GM19372 (cell line): ENCODE measurements around the gene PPFIA3.
A peak's percentile ranks its signal among the peaks of the same experiment; 100 is the strongest.
"Not testable (repeated sequence)": the region's sequence is repeated elsewhere in the genome, so short reads cannot be mapped to it uniquely, and the experiment has no call there.

Source experiments
- ATAC-seq: cut with Tn5 transposase; IDR thresholded peaks from one replicate; pipeline ENCODE4 v1.9.1; 2021; ENCODE audit warnings: mild to moderate bottlenecking, low read depth, moderate library complexity; ENCODE audit not compliant: unreplicated experiment

The PPFIA3 gene

DNA sequence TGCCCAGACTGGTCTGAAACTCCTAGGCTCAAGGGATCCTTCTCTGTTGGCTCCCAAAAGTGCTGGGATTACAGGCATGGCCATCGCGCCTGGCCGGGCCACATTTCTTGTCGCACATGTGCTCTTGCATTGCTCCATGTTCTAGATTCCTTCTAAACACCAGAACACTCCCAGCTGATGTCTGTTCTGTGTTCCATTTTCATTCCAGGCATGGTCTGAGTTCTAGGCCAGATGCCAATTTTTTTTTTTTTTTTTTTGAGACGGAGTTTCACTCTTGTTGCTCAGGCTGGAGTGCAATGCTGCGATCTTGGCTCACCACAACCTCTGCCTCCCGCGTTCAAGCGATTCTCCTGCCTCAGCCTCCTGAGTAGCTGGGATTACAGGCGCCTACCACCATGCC lies 2.5 kb downstream of the PPFIA3 start:
- ATAC-seq: not testable (repeated sequence)

DNA sequence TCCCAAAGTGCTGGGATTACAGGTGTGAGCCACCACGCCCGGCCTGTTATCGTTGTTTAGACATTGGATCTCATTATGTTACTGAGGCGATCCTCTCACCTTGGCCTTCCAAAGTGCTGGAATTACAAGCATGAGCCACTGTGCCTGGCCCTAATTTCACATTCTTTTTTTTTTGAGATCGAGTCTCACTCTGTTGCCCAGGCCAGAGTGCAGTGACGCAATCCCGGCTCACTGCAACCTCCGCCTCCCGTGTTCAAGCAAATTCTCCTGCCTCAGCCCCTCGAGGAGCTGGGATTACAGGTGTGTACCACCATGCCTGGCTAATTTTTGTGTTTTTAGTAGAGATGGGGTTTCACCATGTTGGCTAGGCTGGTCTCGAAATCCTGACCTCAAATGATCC lies 3.9 kb downstream of the PPFIA3 start:
- ATAC-seq: not testable (repeated sequence)

DNA sequence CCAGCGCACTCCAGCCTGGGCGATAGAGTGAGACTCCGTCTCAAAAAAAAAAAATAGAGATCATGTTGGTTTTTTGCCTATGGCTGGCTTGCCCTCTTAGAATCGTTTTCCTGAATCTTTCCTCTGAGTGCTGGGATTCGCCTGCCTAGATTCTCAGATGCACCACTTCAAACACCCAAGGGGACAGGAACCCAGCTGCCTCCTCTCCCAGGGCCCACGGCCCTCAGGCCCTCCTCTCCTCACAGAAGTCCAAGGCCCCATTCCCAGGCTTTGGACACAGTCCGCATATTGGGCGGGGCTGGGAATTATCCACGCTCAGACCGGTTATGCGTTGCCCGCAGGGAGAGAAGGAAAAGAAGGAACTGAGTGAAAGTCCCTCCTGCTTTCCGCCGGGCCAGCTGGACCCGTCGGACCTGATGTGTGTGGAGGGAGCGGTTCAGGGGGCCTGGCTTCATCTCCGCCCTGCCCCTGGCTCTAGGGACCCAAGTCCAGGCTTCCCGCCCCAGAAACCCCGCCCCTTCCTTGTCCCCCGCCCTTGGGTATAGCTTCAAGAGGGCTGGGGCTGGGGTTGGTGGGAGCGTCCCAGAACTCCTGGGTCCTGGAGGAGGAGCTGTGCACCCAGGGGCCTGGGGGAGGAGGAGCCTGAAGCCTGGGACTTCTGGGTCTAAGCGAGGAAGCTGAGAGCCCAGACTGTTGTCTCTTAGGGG lies 5.8 kb downstream of the PPFIA3 start:
- no peak for ATAC-seq

DNA sequence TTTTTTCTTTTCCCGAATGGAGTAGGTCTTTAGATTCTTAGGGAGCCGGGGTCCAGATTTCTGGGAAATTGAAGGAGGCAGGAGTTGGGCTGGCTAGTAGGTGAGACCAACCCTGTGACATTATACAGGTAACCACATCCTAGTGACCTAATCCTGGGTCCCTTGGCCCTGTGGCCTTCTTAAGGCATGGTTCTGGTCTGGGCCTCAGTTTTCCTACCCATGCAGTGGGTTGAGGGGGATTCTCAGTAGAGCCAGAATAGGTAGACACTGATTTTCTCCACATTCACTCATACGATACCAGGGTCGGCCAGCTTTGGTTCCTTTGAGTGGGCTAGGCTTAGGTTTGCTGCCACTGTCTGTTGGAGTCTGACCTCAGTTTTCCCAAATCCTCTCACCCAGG lies 7.2 kb downstream of the PPFIA3 start:
- ATAC-seq: no peak

DNA sequence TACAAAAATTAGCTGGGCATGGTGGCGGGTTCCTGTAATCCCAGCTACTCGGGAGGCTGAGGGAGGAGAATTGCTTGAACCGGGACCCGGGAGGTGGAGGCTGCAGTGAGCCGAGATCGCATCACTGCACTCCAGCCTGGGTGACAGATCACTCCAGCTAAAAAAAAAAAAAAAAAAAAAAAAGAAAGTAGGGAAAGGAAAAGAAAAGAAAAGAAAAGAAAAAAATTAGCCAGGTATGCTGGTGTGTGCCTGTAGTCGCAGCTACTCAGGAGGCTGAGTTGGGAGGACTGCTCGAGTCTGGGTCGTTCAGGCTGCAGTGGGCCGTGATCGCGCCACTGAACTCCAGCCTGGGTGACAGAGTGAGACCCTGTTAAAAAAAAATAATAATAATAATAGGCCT lies 7.9 kb downstream of the PPFIA3 start:
- ATAC-seq: not testable (repeated sequence)

DNA sequence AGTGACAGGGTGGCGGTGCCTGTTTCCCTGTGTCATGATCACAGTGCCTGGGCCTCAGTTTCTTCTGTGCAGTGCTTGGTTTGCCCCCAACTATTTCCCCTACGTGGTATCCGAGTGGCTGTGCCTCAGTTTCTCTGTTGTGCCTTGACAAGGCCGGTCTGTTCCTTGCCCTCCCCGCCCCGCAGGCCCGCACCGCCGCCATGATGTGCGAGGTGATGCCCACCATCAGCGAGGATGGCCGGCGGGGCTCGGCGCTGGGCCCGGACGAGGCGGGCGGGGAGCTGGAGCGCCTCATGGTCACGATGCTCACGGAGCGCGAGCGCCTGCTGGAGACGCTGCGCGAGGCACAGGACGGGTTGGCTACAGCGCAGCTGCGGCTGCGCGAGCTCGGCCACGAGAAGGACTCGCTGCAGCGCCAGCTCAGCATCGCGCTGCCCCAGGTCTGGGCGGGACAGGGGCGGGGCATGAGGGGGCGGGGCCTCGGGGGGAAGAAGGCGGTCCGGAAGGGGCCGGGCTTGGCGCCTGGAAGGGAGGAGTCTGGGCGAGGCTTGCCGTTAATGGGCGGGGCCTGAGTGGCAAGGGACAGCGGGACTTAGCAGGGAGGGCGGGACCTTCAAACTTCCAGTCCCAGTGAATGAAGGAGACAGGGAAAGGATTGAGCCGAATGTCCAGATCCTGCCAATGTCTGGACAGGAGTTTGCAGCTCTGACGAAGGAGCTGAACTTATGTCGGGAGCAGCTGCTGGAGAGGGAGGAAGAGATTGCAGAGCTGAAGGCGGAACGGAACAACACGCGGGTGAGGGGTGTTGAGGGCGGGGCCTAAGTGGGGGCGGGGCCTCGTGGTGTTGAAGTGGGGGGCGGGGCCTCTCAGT lies 8.6 kb downstream of the PPFIA3 start:
- ATAC-seq: peak; percentile 86

DNA sequence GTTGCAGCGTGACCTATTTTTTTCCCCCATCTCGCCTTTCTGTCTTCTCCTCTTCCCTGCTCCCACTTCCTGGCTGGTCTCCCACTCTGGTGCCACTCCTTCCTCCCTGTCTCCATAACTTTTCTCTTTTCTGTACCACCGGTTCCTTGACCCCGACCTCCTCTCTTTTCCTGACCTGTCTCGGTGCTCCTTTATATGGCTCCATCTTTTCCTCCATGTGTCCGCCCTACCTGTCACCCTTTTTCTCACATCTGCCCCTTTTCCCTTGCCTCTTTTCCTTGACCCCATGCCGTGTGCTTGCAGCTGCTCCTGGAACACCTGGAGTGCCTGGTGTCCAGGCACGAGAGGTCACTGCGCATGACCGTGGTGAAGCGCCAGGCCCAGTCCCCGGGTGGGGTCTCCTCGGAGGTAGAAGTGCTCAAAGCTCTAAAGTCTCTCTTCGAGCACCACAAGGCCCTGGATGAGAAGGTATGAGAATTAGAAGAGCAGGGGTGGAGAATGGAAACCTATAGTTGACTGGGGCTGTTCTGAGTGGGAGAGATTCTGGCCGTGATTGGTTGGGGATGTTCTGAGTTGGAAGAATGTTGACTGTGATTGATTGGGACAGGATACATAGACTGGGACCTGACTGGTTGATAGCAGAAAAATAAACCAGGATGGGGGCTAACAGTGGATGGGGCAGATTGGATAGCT lies 9.3 kb downstream of the PPFIA3 start:
- no peak for ATAC-seq

DNA sequence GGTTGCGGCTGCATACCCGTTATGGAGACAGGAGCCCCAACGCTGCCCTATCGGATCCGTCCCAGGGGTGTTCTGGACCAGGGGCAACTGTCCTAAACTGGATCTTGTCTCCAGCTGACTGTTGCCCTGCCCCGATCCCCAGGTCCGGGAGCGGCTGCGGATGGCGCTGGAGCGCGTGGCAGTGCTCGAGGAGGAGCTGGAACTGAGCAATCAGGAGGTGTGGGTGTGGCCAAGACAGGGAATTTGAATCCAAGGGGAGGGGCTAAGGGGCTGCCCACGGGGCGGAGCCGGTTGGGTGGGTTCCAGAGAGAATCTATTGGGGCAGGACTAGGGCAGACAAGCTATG lies 9.9 kb downstream of the PPFIA3 start:
- no peak for ATAC-seq

DNA sequence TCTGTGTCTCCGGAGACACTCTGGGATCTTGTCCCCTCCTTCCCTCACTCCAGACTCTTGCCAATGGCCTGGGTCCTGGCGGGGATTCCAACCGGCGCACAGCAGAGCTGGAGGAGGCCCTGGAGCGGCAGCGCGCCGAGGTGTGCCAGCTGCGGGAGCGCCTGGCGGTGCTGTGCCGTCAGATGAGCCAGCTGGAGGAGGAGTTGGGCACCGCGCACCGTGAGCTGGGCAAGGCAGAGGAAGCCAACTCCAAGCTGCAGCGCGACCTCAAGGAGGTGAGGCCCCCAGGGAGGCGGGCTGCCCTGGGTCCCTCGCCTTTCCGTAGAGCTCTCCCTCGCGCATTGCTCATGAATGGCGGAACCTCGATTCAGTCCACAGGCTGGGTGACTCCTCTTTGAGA lies 11.0 kb downstream of the PPFIA3 start:
- ATAC-seq: no peak

DNA sequence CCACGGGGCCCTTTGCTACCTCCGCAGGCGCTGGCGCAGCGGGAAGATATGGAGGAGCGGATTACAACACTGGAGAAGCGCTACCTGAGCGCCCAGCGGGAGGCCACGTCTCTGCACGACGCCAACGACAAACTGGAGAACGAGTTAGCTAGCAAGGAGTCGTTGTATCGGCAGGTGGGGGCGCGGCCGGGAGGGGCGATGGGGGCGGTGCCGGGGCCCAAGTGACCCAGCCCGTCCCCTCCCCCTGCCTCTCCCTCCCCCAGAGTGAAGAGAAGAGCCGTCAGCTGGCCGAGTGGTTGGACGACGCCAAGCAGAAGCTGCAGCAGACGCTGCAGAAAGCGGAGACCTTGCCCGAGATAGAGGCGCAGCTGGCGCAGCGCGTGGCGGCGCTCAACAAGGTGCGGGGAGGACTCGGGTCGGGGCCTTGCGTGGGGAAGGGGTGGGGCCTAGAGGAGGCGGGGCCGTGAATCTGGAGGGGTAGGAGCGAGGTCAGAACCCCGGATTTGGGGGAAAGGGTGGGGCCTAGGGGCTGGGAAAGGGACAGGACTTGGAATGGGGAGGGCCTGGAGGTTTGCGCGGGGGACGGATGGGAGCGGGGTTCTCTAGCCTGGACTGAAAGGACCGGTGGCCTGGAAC lies 13.7 kb downstream of the PPFIA3 start:
- no peak for ATAC-seq

DNA sequence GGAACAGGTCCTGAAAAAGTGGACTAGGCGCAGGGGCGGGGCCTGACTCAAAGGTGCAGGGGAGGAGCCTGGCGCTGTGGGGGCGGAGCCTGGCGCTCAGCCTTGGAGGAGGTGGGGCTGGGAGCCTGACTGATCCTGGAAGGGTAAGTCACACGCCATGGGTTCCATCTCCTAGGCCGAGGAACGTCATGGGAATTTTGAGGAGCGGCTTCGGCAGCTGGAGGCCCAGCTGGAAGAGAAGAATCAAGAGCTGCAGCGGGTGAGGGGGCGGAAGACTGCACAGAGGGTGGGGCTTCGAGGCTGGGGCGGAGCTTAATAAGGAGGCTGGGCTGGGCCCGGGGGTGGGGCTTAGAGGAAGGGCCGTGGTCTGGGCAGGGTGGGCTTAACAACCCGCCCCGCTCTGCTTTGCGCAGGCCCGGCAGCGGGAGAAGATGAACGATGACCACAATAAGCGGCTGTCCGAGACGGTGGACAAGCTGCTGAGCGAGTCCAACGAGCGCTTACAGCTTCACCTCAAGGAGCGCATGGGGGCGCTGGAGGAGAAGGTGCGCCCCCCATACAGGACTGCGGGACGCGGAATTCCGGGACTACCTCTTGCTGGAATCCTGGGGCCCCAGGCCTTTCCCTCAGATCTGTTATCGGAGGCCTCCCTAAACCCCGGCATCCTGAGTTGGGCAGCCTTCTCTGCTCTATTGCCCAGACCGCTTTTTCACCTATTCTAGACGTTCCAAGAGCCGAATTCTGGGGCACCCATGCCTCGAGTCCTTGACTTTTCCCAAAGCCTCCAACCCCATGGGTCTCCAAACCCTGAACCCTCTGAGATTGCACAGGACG lies 14.5 kb downstream of the PPFIA3 start:
- no peak for ATAC-seq

DNA sequence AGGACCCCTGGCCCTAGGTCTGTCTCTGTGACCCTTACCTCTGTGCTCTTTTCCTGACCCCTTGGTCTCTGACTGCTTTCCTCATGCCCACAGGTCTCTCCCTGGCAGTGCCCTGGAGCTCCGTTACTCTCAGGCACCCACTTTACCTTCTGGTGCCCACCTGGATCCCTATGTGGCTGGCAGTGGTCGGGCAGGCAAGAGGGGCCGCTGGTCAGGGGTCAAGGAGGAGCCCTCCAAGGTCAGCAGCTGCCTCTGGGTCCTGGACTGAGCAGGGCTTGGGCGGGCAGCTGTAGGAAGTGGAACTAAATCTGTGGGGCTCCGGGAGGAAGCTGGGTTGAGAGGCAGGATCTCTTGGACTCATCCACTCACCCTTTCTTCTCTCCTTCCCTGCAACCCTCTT lies 16.3 kb downstream of the PPFIA3 start:
- no peak for ATAC-seq

DNA sequence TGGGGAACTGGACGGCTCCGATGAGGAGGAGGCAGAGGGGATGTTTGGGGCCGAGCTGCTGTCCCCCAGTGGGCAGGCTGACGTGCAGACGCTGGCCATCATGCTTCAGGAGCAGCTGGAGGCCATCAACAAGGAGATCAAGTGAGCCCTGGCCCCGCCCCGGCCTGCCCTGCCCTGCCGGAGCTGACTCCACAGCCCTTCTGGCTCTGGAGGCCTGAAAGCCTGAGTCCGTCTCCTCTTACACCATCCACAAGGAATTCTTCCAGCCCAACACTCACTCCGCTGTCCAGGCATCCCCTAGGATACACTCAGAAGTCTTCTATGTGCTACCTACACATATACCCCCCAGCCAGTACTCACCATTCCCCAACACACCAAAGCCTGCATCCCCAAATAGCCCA lies 17.4 kb downstream of the PPFIA3 start:
- ATAC-seq: no peak

DNA sequence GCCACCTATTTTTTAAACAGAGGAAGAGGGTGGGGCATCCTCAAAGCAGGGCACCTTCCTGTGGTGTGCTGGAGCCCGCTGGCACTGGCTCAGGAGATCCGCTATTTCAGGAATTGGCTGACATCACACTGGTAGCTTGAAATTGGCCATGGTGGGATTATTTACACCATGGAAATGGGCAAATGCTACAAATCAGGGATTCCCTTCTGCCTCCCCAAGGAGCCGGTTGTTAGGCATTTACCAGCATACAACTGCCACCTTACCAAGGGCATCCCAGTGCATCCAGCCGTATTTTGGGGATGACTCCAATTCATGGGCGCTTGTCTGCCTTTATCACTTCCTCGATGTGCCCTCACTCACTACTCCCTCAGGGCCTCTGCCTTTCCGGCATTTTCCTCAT lies 21.6 kb downstream of the PPFIA3 start:
- no peak for ATAC-seq

DNA sequence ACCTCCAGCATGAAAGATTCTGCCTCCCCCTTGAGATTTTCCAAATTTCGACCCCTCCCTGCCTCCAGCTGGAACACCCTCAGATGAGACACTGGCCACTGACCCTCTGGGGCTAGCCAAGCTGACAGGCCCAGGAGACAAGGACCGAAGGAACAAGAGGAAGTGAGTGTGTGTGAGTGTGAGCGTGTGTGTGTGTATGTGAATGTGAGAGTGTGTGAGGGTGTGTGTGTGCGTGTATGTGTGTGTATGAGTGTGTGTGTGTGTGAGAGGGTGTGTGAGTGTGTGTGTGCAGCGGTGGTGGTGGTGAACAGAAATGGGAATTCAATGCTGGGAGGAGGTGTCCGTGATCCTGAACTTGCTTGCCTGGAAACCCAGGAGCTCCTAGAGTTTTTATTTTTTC lies 22.0 kb downstream of the PPFIA3 start:
- no peak for ATAC-seq

DNA sequence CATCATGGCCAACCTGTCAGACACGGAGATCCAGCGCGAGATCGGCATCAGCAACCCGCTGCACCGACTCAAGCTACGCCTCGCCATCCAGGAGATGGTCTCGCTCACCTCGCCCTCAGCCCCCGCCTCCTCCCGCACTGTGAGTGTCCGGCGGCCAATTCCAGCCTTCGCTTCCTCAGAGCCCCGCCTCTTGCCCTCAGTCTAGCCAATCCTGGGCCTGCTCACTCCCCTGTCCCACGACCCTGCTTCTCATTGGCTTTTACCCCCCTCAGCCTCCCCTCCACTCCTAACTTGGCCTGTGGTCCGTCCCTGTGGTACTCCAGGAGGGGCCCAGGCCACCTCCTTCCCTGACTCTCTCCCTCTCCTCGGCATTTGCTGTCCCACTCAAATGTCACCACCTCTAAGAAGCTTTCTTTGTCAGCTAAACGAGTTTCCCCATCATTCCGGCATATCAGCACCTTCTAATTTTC lies 23.6 kb downstream of the PPFIA3 start:
- ATAC-seq: peak; percentile 68

DNA sequence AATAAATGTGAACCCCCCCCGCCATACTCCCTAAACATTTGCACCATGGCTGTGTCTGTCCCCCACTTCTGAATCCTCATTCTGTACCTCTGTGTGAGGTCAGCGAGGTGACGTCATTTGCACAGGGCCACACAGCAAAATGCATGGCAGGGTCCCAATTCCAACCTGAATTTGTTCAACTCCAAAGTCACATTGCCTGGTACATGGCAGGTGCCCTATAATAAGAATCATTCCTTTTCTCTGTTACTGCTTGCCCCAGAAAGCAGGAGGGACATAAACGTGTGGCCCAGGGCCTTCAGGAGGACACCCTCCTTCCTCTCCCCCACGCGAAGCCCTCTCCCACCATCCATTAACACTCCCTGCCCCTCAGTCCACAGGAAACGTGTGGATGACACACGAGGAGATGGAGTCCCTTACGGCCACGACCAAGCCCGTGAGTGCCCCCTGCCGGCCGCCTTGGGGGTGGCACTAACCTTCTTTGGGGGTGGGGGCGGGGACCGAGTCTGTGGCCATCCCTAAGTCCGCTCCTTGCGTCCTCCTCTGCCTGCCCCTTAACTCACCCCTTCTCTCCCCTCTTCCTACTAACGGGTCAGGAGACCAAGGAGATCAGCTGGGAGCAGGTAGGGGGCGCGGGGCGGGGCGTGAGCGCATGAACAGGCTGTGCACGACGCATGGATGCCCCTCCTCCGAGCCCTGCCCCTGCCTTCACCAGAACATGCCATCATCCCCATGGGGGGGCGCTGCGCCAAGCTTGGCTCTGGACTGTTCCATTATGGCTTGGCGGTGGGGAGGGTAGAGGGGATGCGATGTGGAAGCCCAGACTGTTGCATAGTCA lies 26.4 kb downstream of the PPFIA3 start:
- ATAC-seq: no peak

DNA sequence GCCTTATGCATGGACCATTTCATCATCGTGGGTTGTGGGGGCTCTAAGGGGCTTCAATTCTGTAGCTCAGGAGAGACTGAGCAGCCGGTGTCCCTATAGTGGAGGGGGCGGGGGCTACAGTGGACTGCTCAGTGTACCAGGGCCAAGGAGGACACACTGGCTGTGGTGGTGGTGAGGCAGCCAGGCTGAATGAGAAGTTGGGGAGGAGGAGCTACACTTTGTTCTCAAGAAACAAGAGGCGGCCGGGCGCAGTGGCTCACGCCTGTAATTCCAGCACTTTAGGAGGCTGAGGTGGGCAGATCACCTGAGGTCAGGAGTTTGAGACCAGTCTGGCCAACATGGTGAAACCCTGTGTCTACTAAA lies 27.0 kb downstream of the PPFIA3 start:
- not testable (repeated sequence) for ATAC-seq

DNA sequence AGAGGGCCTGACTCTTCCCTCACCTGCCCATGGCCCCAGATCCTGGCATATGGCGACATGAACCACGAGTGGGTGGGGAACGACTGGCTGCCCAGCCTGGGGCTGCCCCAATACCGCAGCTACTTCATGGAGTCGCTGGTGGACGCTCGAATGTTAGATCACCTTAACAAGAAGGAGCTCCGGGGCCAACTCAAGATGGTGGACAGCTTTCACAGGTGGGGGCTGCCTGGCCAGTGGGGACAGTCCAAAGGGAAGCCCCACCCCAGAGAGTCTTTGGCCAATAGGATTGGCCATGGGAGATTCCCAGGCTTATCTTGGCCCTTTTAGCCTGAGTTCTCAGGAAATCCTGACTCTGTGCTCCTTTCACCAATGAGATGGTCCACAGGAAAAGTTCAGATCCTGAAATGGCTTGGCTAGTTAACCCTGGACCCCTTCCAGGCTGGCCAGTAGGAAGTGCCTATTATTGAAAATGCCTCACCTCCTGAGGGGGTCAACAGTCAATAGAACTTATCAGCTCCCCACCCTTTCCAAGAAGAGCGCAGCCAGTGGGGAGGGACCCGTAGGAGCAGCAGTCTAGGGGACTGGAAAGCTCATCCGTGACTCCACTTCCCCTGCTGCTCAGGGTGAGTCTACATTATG lies 28.8 kb downstream of the PPFIA3 start:
- ATAC-seq: no peak
